HG03521 (cell line): Measurements from ENCODE around the gene MAPK7.
A peak's percentile ranks its signal among the peaks of the same experiment; 100 is the strongest.

Experiments
- ATAC-seq: cut with Tn5 transposase; IDR thresholded peaks from one replicate; pipeline ENCODE4 v1.9.1; 2021; ENCODE audit warnings: mild to moderate bottlenecking, moderate library complexity; ENCODE audit not compliant: unreplicated experiment

Gene MAPK7

GRCh38 chr17:19362277-19363113 is 15.8 kb upstream of the MAPK7 start, which contains the start of gene B9D1:
Gene B9D1, minus strand, starts transcription at chr17:19362723. Its CDS starts 154 bp downstream, at chr17:19362569.
- ATAC-seq, result peak; percentile 70

DNA sequence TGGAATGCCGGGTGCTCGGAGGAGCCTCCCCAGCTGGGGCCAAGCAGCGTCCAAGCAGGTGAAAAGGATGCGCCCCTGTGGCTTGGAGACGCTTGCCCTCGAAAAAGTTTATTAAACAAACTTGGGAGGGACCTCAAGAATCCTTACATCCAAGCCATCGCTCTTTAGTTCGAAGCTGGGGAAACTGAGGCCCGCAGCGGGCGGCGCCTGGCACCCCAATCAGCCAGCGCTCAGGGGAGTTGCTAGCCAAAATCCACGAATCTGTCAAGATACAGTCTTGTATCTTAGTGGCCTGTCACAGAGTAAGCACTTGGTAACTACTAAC is 15.2 kb upstream of the MAPK7 start:
- no peak for ATAC-seq

DNA sequence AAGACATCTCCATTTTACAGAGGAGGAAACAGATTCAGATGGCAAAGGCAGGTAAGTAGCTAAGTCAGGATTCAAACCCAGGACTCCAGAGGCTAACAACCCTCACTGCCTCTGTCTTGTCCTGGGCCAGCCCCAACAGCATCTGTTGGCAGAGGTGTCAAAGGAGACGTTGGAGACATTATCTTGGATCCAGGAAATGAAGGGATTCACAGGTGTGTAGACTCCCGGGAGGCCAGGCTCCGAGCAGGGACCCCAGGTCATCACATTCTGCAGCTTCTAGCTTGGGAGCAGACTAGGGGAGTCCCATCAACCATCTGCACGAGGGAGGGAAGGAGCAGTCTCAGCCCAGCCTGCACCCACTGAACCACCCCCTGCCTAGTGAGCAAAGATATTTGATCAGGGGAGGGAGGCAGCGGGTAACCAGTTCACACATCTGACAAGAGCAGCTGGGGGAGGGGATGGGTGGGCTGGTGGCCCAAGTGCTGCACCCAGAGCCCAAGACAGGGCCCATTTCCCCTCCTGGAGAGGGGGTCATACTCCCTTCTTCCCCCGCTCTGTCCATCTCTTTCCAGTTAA is 14.8 kb upstream of the MAPK7 start:
- ATAC-seq, result no peak

DNA sequence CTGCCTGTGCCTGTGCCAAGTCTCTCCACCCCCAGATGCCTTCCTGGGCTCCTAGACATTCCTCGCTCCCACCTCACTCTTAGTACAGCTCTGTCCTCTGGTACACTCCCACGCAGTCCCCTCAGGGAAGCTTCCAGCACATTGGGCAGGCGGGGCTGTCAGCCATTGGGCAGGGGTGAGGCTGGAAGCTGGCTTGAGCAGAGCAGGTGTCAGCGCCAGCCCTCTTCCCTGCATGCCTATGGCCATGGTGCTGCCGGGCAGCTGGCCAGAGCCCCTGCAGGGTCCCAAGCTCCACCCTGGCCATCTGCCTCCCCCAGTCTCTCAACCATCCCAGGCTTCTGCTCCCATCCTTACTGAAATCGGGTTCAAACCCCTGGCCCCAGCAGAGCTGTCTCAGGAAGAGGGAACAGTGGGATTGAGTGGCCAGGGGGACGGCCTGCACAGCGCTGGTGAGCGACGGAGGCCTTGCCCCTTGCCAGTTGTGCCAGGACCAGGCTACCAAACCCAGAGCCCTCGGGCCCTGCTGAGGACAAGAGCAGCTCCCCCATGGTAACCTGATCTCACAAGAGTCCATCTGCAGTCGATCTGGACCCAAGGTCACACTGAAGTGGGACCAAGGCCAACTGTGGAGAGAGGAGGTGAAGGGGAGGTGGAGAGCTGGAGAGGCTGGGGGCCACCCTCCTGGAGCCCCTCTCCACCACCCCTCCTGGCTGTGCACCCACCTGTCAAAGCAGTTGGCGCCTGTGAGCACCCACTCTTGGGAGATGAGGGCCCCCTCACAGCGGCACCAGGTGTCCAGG is 13.4 kb upstream of the MAPK7 start:
- no peak for ATAC-seq

DNA sequence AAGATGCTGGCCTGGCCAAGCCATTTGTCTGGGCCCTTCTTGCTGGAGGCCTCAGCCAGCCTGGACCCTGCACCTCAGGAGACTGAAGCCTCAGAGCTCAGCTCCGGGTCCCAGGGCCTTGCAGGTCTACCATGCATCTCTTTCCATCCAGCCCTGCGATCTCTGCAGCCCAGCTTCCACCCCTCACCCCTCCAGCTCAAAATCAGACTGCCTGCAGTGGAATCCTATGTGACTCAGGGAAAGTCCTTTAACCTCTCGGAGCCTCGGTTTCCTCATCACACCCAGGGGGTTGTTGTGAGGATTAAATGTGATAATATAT is 12.8 kb upstream of the MAPK7 start:
- no peak for ATAC-seq

GRCh38 chr17:19365833-19366636 is 12.3 kb upstream of the MAPK7 start:
- no peak for ATAC-seq

DNA sequence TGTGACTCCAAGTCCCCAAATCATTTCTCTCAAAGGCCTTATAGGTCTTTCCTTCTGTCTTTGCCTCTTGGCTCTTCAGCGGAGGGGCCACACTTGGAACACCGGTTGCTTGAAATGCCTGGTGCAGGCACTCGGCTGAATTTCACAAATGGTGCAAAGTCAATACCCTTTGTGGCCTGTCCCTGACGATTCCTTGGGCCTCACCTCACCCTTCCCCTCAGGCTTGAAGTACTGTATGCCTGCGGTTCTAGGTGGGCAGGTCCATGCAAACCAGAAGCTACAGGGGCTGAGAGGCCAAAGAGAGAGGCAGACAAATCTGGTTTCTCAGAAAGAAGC is 11.7 kb upstream of the MAPK7 start:
- ATAC-seq, result no peak

DNA sequence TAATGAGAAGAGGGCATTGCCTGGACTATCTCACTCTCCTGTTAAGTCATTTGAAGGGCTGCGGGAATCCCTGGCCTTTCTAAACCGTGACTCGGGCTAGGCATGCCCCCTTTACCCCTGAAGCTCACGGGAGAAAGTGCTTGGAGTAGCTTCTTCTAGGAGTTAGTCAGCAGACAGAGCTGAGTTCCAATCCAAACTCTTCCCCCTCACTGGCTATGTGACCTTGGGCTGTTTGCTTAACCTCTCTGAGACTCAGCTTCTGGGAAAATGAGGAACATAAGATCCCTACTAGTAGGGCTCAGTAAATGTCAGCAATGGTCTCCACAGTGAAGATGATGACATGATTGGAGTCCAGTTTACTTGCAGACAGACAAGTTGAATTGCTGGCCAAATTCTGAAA is 10.1 kb upstream of the MAPK7 start:
- ATAC-seq, result no peak

- no peak for ATAC-seq
These were observed 9.1 kb upstream of the MAPK7 start for GRCh38 chr17:19369107-19369778.

GRCh38 chr17:19369846-19370492 is 8.3 kb upstream of the MAPK7 start:
- no peak for ATAC-seq

DNA sequence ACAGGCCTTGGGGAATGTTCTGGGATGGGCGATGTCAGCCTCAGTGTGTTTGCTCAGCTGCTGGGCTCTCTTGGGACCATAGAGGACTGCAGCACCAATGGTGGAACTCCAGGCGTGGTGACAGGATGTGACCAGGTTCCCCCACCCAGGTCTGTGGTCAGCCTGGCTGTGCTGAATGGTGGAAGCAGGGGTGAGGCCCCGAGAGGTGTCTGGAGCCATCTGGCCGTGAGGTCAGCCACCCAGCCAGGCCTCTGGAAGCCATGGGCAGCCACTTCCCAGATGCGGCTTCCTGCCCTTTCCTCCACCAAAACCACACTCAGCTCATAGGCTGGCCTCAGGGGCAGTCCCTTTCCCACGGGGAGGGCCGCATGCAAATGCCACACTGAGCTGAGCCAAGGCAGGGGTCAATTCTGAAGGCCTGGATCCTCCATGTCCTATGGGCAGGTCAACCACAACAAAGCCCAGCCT is 7.8 kb upstream of the MAPK7 start:
- peak; percentile 61 for ATAC-seq

- no peak for ATAC-seq
These were observed 6.9 kb upstream of the MAPK7 start for GRCh38 chr17:19371259-19372010.

- ATAC-seq, result no peak
These were observed 6.3 kb upstream of the MAPK7 start for GRCh38 chr17:19372011-19372370.

DNA sequence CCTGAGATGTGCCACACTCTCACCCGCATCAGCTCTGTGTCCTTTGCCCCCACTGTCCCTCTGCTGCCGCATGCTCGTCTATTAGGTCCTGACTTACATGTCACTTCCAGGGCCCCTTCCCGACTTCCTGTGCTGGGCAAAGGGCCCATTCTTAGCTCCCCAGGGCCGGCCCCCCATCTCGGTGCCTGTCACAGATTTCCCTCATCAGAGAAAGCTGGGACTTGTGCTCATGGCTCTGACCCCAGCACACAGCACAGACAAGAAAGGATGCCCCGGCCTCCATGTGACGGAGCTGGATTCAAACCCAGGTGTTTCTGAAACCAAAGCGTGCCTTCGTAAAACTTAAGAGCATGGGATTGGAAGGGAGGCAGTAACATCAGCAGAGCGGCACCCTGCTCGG is 5.9 kb upstream of the MAPK7 start:
- ATAC-seq, result no peak

GRCh38 chr17:19372866-19373504 is 5.3 kb upstream of the MAPK7 start:
- no peak for ATAC-seq

DNA sequence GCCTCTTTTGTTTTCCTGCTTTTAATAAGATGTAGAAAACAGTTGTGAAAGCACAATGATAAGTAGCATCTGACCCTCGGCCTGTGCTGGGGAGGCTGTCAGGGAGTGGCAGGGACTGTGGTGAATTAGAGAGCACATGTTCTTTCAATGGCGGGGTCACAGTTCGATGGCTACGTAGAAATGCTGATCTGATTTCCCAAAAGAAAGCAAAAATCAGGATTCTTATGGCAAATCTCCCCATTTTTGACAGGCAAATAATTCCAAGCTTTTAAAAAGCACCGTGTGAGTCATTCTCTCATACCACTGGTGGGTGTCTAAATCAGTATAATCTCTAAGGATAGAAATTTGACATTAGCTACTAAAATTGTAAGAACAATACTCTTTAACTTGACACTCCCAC is 4.2 kb upstream of the MAPK7 start:
- no peak for ATAC-seq

DNA sequence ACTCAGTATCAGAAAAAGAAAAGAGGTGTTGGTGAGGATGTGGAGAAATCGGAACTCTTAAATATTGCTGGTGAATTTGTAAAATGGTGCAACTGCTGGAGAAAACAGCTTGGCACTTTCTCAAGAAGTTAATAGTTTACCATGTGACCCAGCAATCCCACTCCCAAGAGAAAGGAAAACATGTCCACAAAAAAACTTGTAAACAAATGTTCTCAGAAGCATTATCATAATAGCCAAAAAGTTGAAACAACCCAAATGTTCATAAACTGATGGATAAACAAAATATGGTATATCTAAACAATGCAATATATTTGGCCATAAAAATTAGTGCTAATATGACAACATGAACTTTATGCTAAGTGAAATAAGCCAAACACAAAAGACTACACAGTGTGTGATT is 2.6 kb upstream of the MAPK7 start:
- ATAC-seq, result no peak

- no peak for ATAC-seq
These were observed 1.5 kb upstream of the MAPK7 start for GRCh38 chr17:19376811-19377210.
